GM12872 (cell line): Measurements from ENCODE around the gene CFAP52.

Experiments used
- TF ChIP-seq, protein P1 (sequence below): IDR thresholded peaks from 3 replicates; pipeline ENCODE4 v1.5.1; 2011; ENCODE audit warnings: low read depth, mild to moderate bottlenecking, low read length, moderate library complexity; ENCODE audit not compliant: insufficient read depth

The CFAP52 gene

DNA sequence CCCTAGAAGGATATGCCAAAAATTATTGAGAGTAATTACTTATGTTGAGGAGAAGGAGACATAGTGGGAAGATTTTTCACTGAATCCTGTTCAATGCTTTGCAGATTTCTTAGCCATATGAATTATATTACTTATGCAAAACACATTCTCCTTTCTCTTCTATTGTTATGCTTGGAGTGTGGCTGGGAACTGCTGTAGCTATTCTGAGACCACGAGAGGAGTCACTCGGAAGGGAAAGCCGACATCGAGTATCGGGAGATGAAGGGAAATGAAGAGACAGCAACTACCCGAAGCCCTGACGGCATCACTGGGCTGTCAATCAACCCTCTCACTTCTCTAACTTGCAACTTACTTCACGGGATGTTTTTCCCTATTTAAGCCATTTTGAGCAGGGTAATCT lies 40.4 kb upstream of the CFAP52 start:
- TF ChIP-seq, protein P1, sequence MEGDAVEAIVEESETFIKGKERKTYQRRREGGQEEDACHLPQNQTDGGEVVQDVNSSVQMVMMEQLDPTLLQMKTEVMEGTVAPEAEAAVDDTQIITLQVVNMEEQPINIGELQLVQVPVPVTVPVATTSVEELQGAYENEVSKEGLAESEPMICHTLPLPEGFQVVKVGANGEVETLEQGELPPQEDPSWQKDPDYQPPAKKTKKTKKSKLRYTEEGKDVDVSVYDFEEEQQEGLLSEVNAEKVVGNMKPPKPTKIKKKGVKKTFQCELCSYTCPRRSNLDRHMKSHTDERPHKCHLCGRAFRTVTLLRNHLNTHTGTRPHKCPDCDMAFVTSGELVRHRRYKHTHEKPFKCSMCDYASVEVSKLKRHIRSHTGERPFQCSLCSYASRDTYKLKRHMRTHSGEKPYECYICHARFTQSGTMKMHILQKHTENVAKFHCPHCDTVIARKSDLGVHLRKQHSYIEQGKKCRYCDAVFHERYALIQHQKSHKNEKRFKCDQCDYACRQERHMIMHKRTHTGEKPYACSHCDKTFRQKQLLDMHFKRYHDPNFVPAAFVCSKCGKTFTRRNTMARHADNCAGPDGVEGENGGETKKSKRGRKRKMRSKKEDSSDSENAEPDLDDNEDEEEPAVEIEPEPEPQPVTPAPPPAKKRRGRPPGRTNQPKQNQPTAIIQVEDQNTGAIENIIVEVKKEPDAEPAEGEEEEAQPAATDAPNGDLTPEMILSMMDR: no peak

- TF ChIP-seq, protein P1: no peak
Measured at GRCh38 chr17:9537177-9537776, 39.2 kb upstream of the CFAP52 start.

- TF ChIP-seq, protein P1: no peak
Measured at GRCh38 chr17:9538626-9539025, 37.8 kb upstream of the CFAP52 start.

DNA sequence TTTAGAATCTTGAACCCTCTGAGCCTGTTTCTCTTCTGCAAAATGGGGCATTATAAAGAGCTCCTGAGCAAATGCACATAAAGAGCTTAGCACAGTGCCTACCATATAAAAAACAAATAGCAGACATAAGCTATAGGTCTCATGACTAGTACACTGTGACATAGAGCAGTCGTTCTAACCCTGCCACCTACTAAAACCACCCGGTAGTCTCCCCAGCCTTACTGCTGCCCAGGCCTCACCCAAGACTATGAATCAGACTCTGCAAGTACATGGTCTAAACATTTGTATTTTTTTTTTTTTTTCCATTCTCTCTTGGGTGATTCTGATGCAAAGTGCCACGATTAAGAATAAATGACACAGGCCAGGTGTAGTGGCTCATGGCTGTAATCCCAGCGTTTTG lies 34.7 kb upstream of the CFAP52 start:
- TF ChIP-seq, protein P1: no peak

- TF ChIP-seq, protein P1: no peak
Measured at GRCh38 chr17:9544221-9544620, 32.2 kb upstream of the CFAP52 start.

DNA sequence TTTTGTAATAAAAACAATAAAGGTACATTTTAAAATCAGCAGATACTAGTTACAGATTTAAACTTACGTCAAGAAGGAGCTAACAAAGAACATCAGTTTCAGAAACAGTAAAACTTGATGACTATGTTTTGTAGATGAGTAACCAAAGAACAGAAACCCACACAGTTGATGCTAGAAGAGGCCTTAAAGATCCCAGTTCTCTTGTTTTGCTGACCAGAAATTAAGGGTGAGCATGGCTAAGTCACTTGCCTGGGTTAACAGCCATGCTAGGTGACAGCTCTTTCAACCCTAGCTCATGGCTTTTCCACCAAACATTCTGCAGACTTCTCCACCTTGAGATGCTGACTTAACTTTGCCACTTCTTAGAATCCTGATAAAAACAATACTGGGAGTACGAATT lies 27.2 kb upstream of the CFAP52 start:
- TF ChIP-seq, protein P1: no peak

DNA sequence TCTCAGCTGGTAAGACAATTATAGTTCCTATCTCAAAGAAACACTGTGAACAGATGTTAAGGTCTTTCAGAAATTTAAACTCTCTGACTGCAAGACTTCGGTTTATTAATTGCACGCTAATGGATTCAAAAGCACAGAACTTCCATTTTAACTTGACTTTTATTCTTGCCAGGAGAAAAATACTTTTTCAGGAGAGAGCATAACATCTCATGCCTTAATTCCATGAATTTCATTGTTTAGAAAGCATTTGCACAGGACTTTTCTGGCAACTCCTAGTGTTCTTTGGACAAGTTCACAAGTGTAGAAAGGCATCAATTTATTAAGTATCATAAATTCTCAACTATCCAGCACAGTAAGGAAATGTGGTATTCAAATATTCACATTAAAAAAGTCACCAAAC lies 23.3 kb upstream of the CFAP52 start:
- TF ChIP-seq, protein P1: no peak
